NT2/D1 (cell line): Measurements from ENCODE around the gene SF3B6.

Experiments used
- SUZ12 ChIP-seq: IDR thresholded peaks from 2 replicates; pipeline ENCODE4 v1.6.1; 2011; ENCODE audit not compliant: insufficient read length, insufficient read depth; ENCODE audit errors: extremely low read depth
- YY1 ChIP-seq: IDR thresholded peaks from 2 replicates; pipeline ENCODE4 v1.6.1; 2011; ENCODE audit not compliant: insufficient read length, insufficient read depth
- ZNF274 ChIP-seq: IDR thresholded peaks from 2 replicates; pipeline ENCODE4 v1.6.1; 2011; ENCODE audit warnings: mild to moderate bottlenecking, low read depth, low read length

- no peak for TF ChIP-seq ZNF274
- TF ChIP-seq YY1 = no peak
- TF ChIP-seq SUZ12 = no peak
These were observed 1.4 kb upstream of the SF3B6 start for GRCh38 chr2:24077535-24077877.
